ENCODE results near the gene SLC45A1. TPM values are rescaled to one million over a fixed set of nuclear protein-coding genes. Genes with fewer than 3 reads are reported as not detected.

The SLC45A1 gene
- total and polyA plus RNA-seq, 2 of the 4 experiments (the other 2 are of a cell fraction) = 0.72 to 3.9 TPM

- BruUV-seq (replicated peaks) = no TSS peak
Measured at GRCh38 chr1:8348047-8348776, 30.3 kb downstream of the SLC45A1 start.

More at GRCh38 chr1:8348047-8348776, 30.3 kb downstream of the SLC45A1 start:
- Histone ChIP-seq H3K9me3 (ENCODE audit: control insufficient read depth, insufficient read depth, low read length) (no peaks in the 10 kb centered on the region), H2BK20ac (ENCODE audit: low read depth, low read length) (no peak overlapping the region), H4K8ac (ENCODE audit: low read depth in 2 of 2, low read length in 2 of 2) (no peak overlapping the region; a peak in 1 of 4 replicates), H3K27ac (ENCODE audit: insufficient read depth, low read length) (no peak overlapping the region), H3K4me2 (ENCODE audit: low read depth, low read length) (no peak overlapping the region), H3K23ac (ENCODE audit: low read depth, low read length) (no peak overlapping the region), H4K91ac (ENCODE audit: insufficient read depth, low read depth, low read length) (no peak overlapping the region; the same call in 1 of the 2 replicates), H3K4me1 (ENCODE audit: control insufficient read depth, insufficient read depth, low read length) (peaks cover 21% of the 10 kb centered on the region), H3K36me3 (ENCODE audit: control insufficient read depth, insufficient read depth, low read length) (peaks cover 8% of the 10 kb centered on the region), H3K27me3 (ENCODE audit: control insufficient read depth, insufficient read depth, low read length) (no peaks in the 10 kb centered on the region), H2AFZ (replicated peaks; ENCODE audit: low read length, poor library complexity) (no peak overlapping the region), H2BK5ac (ENCODE audit: low read depth, low read length, poor library complexity, severe bottlenecking) (no peak overlapping the region), H3K14ac (replicated peaks; ENCODE audit: low read depth, low read length) (no peak overlapping the region), H4K5ac (ENCODE audit: low read depth, low read length) (no peak overlapping the region), H4K20me1 (ENCODE audit: insufficient read depth, low read length) (no peaks in the 10 kb centered on the region), H3K79me1 (ENCODE audit: low read depth in 1 of 2, low read length in 2 of 2) (peaks cover 0 to 15% of the 10 kb centered on the region in 2 experiments; a peak in 2 of 4 replicates), H2BK120ac (ENCODE audit: low read depth, low read length) (no peak overlapping the region), H3K9ac (ENCODE audit: low read depth, low read length) (no peak overlapping the region), H2AK5ac (ENCODE audit: low read depth, low read length) (peak overlapping the region; percentile 90), H3K4ac (ENCODE audit: low read depth, low read length) (peak overlapping the region; percentile 49), H2BK15ac (ENCODE audit: low read depth, low read length) (no peak overlapping the region), H3K18ac (ENCODE audit: low read depth, low read length) (no peak overlapping the region), H3K56ac (ENCODE audit: extremely low read depth, insufficient read depth, low read length) (no peak overlapping the region), H2AK9ac (replicated peaks; ENCODE audit: low read depth, low read length, poor library complexity) (peak overlapping the region; percentile 18), H3K9me1 (ENCODE audit: insufficient read depth, low read length) (peaks cover 12% of the 10 kb centered on the region), H3K4me3 (ENCODE audit: insufficient read depth, low read depth, low read length) (no peak overlapping the region)
- intact Hi-C loops (cut with micrococcal nuclease) = no loop called here
- dilution Hi-C loops (cut with HindIII; ENCODE audit: low sequenced_read_pairs, unreplicated experiment) = no loop called here
- TF ChIP-seq RAD21 (IDR thresholded peaks at IDR 0.05; ENCODE audit: low read length) (no peak), RCOR1 (IDR thresholded peaks at IDR 0.05; ENCODE audit: insufficient replicate concordance, low read length) (no peak), RFX5 (IDR thresholded peaks at IDR 0.05; ENCODE audit: low read depth, low read length) (no peak), MAFK (IDR thresholded peaks at IDR 0.05; ENCODE audit: low read depth, low read length) (no peak), MAZ (IDR thresholded peaks at IDR 0.05; ENCODE audit: borderline replicate concordance, low read depth, low read length) (no peak), BHLHE40 (IDR thresholded peaks at IDR 0.05; ENCODE audit: low read depth, low read length) (no peak), CHD1 (IDR thresholded peaks at IDR 0.05; ENCODE audit: low read depth, low read length) (no peak)
- no peak for DNase-seq
- ChIA-PET POLR2A (ENCODE audit: unreplicated experiment) (no interaction called here), CTCF (interaction anchor here (0.6 to 1.3 kb wide), 2 partner anchors 101 to 333 kb away, joined by 3 to 6 read pairs; no protein-coding TSS in a partner anchor)
- ATAC-seq (ENCODE audit: low read depth) = no peak
- in situ Hi-C loops (cut with MboI; ENCODE audit: low sequenced_read_pairs) = no loop called here
- 85% methylated on average over 12 of the region's 21 CpGs; no CpG with 5 or more reads in 1 of the 2 experiments for WGBS, 2 experiments (ENCODE audit: extremely low coverage in 2 of 2, insufficient read length in 1 of 2)

Measured in IMR-90 (cell line).